K562 (cell line): ENCODE results near the gene HTR4. TPM values are rescaled to one million over a fixed set of nuclear protein-coding genes. Genes with fewer than 3 reads are reported as not detected.

Experiments used
- TAF7 ChIP-seq: fragments of 450-650 bp; IDR thresholded peaks from 2 replicates; pipeline ENCODE4 v1.6.1; 2016; ENCODE audit warnings: missing genetic modification characterization, missing compliant biosample characterization
- ZC3H4 ChIP-seq: sonication (generic); formaldehyde crosslinking; IDR thresholded peaks from 2 replicates; pipeline ENCODE4 v1.9.0; 2021; ENCODE audit warnings: missing genetic modification reagents, borderline replicate concordance
- ZNF174 ChIP-seq: fragments of 250-450 bp; sonication (Bioruptor Pico); IDR thresholded peaks from 2 replicates; pipeline ENCODE4 v1.4.0; 2020; ENCODE audit warnings: mild to moderate bottlenecking
- ZNF408 ChIP-seq: fragments of 250-450 bp; sonication (Bioruptor Pico); IDR thresholded peaks from 2 replicates; pipeline ENCODE4 v1.4.0; 2020; ENCODE audit warnings: low read depth, mild to moderate bottlenecking, moderate library complexity
- ZNF584 ChIP-seq: fragments of 200-800 bp; sonication (Bioruptor generic); IDR thresholded peaks from 2 replicates; pipeline ENCODE4 v1.6.1; 2016; ENCODE audit warnings: low read depth, mild to moderate bottlenecking, missing genetic modification characterization, missing compliant biosample characterization
- polyA plus RNA-seq, 8 experiments: library from polyadenylated mRNA; depleted of rRNA in 4 of 8; stranded (reverse) in 5 of 8; unstranded in 3 of 8; fragments of >200 nt; fragmentation: Nextera tagmentation in 2 of 8; fragmentation: Illumina TruSeq in 1 of 8; extraction: Ambion mirVana in 2 of 8; extraction: Trizol in 1 of 8; gene quantifications; 2 replicates each; pipeline versions ENCODE4 v1.2.1 to v1.2.3, GENCODE V29; 2011 to 2014; ENCODE audit warnings: inconsistent platforms in 1 of 8, missing spikeins in 1 of 8
- total RNA-seq, 7 experiments: library from RNA; depleted of rRNA in 6 of 7; stranded (reverse); fragments of >200 nt in 6 of 7; fragmentation: Illumina TruSeq in 2 of 7; extraction: Trizol in 2 of 7; gene quantifications; 2 replicates each; pipeline versions ENCODE4 v1.2.1 to v1.2.3, GENCODE V29; 2011 to 2021; ENCODE audit warnings: low replicate concordance in 1 of 7
- TF ChIP-seq, protein P1 (sequence below): fragments of 250-450 bp; sonication (Bioruptor Pico); IDR thresholded peaks from 2 replicates; pipeline ENCODE4 v1.8.0; 2022; ENCODE audit warnings: moderate library complexity, mild to moderate bottlenecking, inconsistent platforms

The HTR4 gene
- total and polyA plus RNA-seq, 9 of the 15 experiments (the other 6 are each of a cell fraction or from before 2014, with no cell fraction given): 0.13 TPM; not detected in 8

DNA sequence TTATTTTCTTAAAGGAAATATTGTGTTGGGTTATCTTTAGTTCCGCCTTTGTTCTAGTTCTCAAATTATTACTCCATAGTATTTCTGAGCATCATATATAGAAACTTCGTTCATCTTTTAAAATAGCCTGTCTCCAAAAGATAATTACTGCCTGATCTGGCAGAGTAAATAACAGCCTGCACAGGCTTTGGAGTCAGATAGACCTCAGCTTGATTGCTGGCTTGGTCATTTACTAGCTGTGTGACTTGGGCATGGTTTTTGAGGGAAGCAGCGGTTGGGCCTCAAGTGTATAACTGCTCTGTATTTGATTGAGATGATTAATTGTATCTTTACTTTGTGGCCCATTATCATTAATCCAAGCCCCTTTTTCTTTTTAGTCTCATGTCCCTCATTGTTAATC, 220.5 kb downstream of the HTR4 start (continued):
- TF ChIP-seq ZNF174 (CRISPR knock-in tag) (no peak), TAF7 (tag) (no peak), ZNF408 (CRISPR knock-in tag) (no peak), ZNF584 (CRISPR knock-in tag) (no peak), ZC3H4 (CRISPR knock-in tag) (no peak)
- TF ChIP-seq, protein P1, sequence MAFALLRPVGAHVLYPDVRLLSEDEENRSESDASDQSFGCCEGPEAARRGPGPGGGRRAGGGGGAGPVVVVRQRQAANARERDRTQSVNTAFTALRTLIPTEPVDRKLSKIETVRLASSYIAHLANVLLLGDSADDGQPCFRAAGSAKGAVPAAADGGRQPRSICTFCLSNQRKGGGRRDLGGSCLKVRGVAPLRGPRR (CRISPR knock-in tag): no peak

Other genes with a start within 250 kb of the HTR4 start
- gene ADRB2, start 172.1 kb upstream of the HTR4 start, total RNA-seq (2014; rRNA removed): 0.12 TPM in 1 of 2 replicates, not detected in the other
- 0.04 TPM in 1 of 2 replicates, not detected in the other for gene ADRB2, start 172.1 kb upstream of the HTR4 start, total RNA-seq (2014; rRNA removed; fragmentation: Illumina TruSeq; extraction: Trizol)
- gene ADRB2, start 172.1 kb upstream of the HTR4 start, total RNA-seq (2015; rRNA removed; fragmentation: Illumina TruSeq; extraction: Trizol): 0.04 and 0.07 TPM in 2 replicates
- gene ADRB2, start 172.1 kb upstream of the HTR4 start, total RNA-seq (2021): 0.04 TPM in 2 replicates
- gene ADRB2, start 172.1 kb upstream of the HTR4 start, polyA plus RNA-seq (2011; rRNA removed): 0.18 TPM in 1 of 2 replicates, not detected in the other
- gene ADRB2, start 172.1 kb upstream of the HTR4 start, polyA plus RNA-seq (2014; fragmentation: Illumina TruSeq; extraction: Trizol): 0.03 TPM in 1 of 2 replicates, not detected in the other
- gene ADRB2, start 172.1 kb upstream of the HTR4 start, polyA plus RNA-seq (2014; fragmentation: Nextera tagmentation; extraction: Ambion mirVana): under 1 TPM in 1 of 2 experiments, not detected in 1; 0.01 TPM
- gene ADRB2, start 172.1 kb upstream of the HTR4 start, polyA plus RNA-seq (2014; rRNA removed): 0.07 and 0.09 TPM in 2 replicates